Muscle of arm (tissue), 12 donors: ENCODE results near the gene GLOD4. TPM values are rescaled to one million over a fixed set of nuclear protein-coding genes. Genes with fewer than 3 reads are reported as not detected.
A peak's percentile ranks its signal among the peaks of the same experiment; 100 is the strongest.
"Not testable (repeated sequence)": the region's sequence is repeated elsewhere in the genome, so short reads cannot be mapped to it uniquely, and the experiment has no call there.

Experiments used
- DNase-seq: peaks from one replicate; pipeline ENCODE4 v3.0.0-alpha.2; 2013
- polyA plus RNA-seq, 12 donors: library from polyadenylated mRNA; unstranded; fragments of 120-200 nt; gene quantifications; one replicate each; pipeline ENCODE4 v1.2.1, GENCODE V29; 2013; ENCODE audit not compliant: insufficient read length in 12 of 12

GLOD4 gene
- polyA plus RNA-seq, 12 donors = 44.0 to 67.6 (median 57.7) TPM; not detected in 1

DNA sequence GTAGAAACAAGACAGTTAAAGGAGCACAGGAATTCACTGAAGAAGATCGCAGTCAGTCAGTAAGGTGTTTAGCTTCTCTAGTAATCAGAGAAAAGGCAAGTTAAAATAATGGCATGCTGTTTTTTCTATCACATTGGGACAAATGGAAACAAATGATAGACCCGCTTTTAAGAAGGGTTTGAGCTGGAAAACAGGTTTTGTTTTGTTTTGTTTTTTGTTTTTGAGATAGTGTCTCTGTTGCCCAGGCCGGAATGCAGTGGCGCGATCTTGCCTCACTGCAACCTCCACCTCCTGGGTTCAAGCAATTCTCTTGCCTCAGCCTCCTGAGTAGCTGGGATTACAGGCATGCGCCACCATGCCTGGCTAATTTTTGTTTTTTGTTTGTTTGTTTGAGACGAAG lies 3.8 kb upstream of the GLOD4 start:
- DNase-seq = not testable (repeated sequence)

DNA sequence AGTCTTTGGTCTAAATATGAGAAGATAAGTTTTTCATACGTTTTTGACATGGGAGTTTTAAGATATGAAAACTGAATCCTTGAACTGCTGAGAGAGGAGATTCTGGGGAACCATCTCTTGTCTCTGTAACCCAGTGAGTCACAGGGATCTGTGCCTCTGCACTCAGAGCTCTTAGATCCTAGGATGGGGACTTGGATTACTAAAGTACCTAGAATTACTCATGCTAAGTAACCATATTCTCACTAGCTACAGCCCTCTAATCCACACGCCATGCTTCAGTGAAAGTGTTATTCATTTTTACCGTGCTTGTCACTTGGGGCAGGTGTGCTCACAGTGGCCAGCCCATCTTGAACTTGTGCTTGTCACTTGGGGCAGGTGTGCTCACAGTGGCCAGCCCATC lies 2.1 kb upstream of the GLOD4 start:
- no peak for DNase-seq

DNA sequence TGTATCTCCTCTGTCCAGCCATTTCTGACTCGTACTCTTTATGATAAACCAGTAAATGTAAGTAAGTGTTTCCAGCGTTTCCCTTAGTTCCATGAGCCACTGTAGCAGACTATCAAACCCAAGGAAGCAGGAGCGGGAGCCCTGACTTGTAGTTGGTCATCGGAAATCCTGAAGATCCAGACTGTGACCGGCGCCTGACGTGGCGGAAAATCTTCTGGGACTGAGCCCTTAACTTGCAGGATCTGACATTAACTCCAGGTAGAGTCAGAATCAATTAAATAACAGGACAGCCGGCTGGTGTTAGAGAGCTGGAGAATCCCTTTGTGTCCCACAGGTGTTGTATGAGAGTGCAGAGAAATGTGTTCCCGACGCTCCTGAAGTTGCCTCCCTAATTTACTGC lies 4.0 kb downstream of the GLOD4 start:
- DNase-seq = no peak

DNA sequence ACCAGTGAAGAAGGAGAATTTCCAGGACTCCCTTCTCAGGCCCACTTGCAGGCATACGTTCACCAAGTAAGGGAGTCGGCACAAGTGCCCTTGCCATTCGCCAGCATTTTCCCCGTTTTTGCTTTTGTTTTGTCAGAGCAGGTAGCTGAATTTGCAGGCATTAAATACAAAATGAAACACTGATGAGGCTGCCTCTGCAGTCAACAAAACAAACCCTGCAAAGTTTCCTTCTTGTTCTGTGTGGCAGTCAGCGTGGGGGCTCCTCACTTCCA lies 7.8 kb downstream of the GLOD4 start:
- no peak for DNase-seq

DNA sequence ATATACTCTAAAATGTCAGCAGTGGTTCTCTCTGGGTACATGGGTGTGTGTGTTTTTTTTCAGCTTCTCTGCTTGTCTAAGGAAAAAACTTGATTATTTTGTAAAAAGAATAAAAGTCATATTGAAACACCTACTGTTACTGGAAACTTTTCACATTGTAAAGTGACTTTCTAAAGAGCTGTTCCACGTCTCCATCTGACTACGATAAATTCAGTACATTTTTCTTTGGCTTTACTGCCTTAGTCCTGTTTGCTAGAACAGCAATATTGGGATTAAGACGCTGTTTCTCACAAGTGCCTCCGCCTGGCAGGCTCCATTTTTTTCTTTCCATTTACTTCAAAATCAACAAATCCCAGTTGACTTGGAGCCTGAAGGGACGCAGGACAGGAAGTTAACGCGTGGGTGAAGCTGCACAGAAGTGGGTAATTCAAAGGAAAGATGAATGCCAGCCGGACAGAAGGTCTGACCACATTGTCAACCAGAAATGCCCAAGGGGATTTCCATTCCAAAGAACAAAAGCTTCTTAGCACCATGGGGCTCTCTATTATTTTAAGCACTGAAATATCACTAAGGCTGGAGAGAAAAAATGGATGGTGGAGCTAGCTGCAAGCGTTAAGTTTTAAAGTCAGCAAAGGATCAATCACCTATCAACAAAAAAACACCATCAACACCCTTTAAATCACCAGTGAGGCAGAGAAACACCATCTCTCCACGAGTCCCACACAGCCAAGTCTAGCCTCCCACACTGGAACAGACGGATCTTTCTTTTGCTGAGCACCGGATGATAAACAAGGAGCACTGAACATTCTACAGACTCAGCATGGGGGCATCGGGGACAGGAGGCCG lies 8.4 kb downstream of the GLOD4 start:
- no peak for DNase-seq

DNA sequence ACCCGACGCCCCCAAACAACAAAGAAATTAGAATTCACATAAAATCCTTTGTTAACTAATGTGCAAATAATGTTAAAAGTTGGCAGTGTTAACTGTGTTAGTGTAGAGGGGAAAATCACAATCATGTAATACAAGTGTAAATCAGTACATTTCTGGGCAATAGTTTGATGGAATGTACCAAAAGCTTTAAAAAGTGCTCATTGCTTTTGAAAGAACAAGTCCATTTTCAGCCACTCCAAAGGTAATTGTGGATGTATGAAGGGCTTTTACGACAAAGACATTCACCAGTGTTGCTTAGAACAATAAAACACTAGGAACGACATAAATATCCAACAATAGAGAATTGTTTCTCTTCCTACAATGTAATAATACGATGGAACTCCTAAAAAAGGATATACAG lies 9.1 kb downstream of the GLOD4 start:
- no peak for DNase-seq

DNA sequence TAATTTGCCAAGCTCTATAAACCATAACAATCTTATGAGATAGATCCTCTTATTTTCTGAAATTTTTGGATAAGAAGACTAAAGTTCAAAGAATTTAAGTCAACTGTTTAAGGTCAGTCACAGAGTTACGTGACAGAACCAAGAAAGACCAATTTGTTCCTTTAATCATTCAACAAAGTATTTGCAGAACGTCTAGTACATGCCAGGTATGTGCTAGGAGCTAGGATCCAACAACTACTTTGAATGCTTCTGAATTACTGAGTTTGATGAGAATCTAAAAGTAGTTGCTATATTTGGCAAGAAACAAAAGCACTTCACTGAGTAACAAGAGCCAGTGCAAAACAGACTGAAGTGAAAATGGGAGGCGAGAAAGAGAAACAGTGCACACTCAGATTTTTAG lies 15.0 kb downstream of the GLOD4 start:
- DNase-seq = no peak

DNA sequence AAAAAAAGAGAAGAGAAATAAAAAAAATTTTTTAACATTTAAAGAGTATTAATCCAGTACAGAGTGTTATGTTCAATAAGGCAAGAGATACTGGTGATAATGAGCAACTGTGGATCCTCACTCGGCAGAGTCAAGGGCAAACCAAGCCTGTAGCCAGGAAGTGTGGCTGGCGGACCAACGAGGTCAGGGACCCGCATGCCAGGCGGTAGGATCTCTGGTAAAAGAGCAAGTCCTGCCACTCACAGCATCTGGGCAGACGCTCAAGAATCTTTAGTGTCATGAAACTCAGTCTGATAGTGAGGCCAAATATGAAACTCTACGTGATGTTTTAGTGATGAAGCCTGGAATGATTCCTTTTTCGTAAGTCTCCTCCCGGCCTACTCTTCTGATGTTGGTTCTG lies 21.7 kb downstream of the GLOD4 start:
- DNase-seq = no peak

DNA sequence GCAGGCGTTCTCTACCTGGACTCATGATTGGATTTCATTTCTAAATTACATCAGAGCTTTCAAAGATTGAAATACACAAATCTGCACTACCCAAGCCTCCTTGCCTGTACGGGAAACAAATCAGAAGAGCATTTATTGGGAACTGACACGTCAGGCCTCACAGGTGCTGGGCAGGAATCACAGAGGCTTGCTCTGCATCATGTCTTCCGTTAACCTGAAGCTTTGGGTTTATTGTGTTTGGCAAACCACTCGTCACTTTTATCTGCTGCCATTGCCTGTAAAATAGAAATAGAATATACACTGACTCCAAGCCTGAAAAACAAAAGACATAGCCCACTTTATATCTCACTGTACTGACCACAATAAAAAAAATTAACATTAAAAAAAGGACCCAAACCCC lies 22.1 kb downstream of the GLOD4 start:
- no peak for DNase-seq

DNA sequence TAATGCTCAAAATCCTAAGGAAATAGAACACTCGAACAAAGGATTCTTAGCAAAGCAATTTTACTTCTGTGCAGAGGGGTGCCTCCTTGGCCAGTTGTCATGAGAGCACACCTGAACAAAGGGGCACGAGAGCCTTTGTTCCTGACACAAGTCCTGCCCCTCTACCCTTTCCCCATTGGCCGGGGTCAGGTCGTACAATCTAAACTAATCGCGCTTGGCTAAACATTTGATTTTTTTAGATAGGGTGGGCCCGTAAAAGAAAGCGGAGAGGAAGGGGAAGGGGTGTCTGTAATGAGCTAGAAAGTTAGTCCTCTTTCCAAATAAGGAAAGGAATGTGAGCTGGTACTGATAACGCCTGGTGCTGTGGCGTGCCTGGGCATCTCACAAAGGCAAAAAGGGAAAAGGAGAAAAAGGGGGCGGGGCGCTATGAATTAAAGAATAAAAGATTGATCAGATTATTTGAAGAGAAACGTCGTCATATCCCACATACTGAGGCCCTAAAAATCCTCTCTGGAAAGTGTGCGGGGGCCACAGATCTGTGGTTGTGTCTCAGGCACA lies 26.0 kb downstream of the GLOD4 start:
- not testable (repeated sequence) for DNase-seq

DNA sequence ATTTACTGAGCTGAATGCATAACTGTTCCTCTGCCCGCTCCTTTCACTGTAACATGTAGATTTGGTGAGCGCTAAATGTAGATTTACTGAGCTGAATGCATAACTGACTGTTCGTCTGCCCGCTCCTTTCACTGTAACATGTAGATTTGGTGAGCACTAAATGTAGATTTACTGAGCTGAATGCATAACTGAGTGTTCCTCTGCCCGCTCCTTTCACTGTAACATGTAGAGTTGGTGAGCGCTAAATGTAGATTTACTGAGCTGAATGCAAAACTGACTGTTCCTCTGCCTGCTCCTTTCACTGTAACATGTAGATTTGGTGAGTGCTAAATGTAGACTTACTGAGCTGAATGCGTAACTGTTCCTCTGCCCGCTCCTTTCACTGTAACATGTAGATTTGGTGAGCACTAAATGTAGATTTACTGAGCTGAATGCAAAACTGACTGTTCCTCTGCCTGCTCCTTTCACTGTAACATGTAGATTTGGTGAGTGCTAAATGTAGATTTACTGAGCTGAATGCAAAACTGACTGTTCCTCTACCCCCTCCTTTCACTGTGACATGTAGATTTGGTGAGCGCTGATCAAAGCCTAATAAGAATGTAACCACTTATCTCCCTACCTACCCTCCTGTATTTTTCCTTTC lies 26.6 kb downstream of the GLOD4 start:
- not testable (repeated sequence) for DNase-seq

DNA sequence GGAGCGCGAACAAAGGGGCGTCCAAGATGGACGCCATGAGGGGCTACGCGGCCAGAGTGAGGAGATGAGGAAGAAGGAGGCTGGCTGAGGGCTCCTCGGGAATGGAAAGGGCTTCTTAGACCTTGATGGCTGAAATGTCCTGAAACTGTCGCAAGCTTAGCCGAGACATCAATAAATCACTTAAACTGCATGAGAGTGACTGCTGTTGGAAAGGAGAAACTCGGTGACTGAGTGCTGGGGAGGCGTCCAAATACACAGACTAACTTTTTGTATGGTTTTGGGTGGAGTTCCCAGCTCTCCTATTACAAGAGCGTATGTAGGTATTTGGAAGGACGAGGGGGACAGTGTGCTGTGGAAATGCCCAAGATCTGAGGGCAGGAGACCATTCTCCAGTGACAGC lies 28.7 kb downstream of the GLOD4 start:
- no peak for DNase-seq

DNA sequence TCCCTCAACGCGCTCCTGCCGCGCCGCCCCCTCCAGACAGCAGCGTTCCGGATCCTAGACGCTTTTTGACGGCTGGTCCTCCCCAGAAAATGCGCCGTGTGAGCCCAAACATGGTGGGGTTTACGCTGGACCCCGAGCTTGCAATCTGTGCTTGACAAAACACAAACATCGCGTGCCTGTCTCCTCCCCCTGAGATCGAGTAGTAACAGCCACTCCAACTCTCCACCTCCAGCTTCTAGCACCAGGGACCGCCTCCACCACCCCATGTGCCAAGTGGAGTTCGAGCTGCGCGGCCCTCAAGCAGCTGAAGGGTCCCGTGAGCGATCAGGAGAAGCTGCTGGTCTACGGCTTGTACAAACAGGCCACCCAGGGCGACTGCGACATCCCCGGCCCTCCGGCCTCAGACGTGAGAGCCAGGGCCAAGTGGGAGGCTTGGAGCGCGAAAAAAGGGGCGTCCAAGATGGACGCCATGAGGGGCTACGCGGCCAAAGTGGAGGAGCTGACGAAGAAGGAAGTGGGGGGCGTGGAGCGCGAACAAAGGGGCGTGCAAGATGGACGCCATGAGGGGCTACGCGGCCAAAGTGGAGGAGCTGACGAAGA lies 29.4 kb downstream of the GLOD4 start:
- peak; percentile 80 for DNase-seq

DNA sequence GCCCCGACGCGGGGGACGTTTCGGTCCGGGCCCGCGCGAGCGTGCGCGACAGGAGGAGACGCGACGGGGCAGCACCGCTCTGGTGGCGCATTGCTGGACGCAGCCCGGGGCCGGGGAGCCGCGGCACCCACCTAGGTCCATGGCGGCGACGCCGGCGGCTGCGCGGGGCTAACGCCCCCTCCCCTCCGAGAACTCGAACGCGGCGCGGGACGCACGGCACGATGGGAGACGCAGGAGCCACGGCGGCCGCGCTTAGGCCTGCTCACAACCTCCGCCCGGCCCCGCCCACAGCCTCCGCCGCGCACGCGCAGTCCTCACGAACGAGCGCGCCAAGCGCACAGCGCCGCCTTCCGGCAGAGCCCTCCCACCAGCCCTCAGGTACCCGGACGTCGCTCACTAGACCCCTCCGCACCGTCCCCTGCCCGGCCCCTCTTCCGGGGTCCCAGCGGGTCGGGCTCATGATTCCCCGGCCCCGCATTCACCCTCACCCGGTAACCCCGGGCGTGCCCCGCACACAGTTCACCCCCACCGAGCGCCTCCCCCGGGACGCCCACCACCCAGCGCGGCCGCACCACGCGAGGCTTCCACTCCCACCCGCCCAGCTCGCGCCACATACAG lies 30.0 kb downstream of the GLOD4 start, which contains the start of gene GEMIN4:
Gene GEMIN4 (minus strand): TSS at position 263 of the 618 bp plus-strand sequence. CDS start 122 bp downstream, at position 141.
- DNase-seq = peak; percentile 95

DNA sequence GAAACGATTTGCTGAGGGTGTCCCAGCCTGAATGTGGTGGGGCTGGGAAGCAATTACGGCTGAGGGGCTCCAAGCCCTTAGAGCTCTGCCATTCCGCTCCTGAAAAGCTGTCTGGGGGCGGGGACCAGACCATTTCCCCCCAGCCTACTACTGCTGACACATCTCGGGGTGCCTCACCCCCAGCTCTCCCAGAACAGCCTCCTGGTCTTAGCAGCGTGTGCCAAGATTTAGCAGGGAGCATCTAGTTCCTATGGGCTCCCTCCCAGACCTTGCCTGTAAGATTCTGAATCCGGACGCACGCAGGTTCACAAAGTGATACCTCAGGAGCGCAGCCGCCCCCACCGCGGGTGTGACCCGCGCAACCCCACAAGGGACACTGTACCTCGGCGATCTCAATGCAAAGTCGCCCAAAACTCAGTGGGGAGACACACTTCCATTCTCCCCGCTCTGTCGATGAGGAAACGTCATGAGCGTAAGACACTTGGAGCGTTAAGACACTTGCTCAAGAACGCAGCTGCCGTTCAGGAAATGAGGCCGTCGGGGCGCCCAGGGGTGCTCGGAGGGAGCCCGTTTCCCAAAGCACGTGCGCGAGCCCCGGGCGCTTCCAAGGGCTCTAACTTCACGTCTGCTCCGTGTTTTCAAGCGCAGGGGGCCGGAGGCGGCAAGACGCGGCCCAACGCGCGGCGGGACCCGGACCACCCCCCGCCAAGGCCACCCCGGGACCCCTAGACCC lies 30.6 kb downstream of the GLOD4 start:
- no peak for DNase-seq

DNA sequence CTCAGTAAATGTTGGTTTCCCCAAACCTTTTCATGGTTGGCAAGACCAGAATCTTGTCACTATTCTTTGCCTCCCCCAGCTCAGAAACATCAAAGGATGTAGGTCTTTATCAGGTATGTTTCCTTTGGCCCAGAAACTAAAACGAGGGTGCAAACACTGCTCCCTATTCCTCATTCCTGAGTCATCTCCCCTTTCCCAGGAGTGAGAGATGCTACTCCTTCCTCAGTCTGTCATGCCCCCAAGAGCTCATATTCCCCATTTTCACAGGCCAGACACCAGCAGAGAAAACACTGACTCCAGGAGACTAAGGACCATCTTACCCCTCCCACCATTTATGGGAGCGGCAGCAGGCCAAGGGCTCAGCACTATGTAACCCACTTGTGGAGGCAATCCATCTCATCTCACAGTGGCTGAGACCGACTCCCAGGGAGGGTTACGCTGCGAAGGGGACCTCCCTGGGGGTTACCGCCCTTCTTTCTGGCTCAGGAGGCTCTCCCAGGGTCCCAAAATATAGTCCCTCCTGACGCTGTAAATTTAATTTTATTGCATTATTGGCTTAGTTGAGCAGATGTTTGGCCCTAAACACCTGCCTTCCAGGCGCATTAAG lies 31.5 kb downstream of the GLOD4 start:
- no peak for DNase-seq

DNA sequence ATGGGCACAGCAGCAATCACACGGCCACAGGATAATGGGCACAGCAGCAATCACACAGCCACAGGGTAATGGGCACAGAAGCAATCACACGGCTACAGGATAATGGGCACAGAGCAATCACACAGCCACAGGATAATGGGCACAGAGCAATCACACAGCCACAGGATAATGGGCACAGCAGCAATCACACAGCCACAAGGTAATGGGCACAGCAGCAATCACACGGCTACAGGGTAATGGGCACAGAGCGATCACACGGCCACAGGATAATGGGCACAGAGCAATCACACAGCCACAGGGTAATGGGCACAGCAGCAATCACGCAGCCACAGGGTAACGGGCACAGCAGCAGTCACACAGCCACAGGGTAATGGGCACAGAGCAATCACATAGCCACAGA lies 32.7 kb downstream of the GLOD4 start:
- DNase-seq = not testable (repeated sequence)

DNA sequence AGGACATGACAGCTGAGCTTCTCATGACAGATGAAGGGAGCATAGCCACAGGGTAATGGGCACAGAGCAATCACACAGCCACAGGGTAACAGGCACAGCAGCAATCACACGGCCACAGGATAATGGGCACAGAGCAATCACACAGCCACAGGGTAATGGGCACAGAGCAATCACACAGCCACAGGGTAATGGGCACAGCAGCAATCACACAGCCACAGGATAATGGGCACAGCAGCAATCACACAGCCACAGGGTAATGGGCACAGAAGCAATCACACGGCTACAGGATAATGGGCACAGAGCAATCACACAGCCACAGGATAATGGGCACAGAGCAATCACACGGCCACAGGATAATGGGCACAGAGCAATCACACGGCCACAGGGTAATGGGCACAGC lies 33.5 kb downstream of the GLOD4 start:
- DNase-seq = not testable (repeated sequence)

DNA sequence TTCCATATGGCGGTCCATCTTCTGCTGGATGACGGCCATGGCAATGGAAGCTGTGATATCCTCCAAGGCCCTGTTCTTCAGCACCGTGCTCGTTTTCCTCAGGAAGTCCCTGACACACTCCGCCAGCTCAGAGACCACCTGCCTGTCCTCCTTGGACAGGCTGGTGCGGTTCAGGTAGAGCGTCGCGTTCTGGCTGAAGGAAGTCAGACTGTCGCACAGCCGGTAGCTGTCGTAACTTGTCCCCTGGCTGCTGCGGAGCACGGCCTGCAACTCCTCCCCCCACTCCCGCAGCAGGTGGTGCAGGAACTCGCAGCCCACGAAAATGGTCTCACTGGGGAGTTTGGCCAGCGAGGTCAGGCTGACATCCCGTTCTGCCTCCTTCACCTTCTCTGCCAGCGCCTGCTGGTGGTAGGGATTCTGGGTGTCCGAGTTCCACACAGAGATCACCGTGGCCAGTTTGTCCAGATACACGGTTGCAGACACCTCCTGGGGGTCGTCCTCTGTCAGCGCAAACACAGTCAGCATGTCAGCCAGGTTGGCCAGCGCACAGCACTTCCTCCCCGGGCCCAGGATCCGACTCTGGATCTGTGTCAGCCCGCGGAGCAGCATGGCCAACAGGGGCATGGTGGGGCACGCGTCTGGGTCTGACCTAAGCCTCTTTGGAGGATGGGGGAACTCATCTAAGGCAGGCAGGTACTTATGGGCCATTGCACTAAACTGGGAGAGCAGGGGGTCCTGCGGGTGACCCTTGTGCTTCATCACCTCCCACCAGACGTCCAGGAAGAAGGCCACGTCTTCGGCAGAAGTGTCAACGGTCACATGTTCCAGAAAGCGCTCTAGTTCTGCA lies 35.1 kb downstream of the GLOD4 start:
- DNase-seq = no peak

DNA sequence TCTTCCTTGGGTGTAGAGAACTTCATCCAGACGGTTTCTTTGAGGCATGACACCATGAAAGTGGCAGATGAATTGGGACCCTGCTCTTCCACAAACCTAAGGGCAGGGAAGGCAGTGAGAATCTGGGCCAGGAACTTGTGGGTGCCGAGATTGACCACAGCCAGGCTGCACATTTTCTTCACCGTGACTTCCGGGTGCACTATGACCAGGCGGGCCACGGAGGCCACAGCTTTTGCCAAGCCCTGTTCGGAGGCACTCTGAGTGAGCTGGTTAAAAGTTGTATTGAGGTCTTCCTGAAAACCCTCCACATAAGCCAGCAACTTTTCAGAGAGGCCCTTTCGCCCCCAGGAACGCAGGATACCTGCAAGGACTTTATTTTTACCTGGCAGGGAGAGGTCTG lies 35.9 kb downstream of the GLOD4 start:
- no peak for DNase-seq
